Esophagus squamous epithelium (tissue), 5 donors: ENCODE results near the gene MTFMT. TPM values are rescaled to one million over a fixed set of nuclear protein-coding genes. Genes with fewer than 3 reads are reported as not detected.

Experiments
- DNase-seq: peaks from one replicate; lab custom pipeline; 2025; lab: John Stamatoyannopoulos, UW
- H3K27ac ChIP-seq, 4 donors: fragments of 200-600 bp; sonication (generic); one replicate each; pipeline ENCODE4 v1.5.1; 2016 to 2019; ENCODE audit warnings: mild to moderate bottlenecking in 1 of 4
- H3K27me3 ChIP-seq, 4 donors: fragments of 200-600 bp; sonication (generic); 1 replicate in 3 of 4; 2 replicates in 1 of 4; pipeline versions ENCODE4 v1.5.1 to v1.6.0; 2017 to 2021; ENCODE audit warnings: antibody characterized with exemption in 1 of 4
- H3K36me3 ChIP-seq, 3 donors: fragments of 200-600 bp; sonication (generic); one replicate each; pipeline ENCODE4 v1.5.1; 2016 to 2019
- H3K4me1 ChIP-seq, 3 donors: fragments of 200-600 bp; sonication (generic); one replicate each; pipeline ENCODE4 v1.5.1; 2017 to 2019
- H3K4me3 ChIP-seq, 4 donors: fragments of 200-600 bp; sonication (generic); 1 replicate in 3 of 4; 2 replicates in 1 of 4; pipeline ENCODE4 v1.5.1; 2016 to 2019; ENCODE audit warnings: mild to moderate bottlenecking in 2 of 4, moderate library complexity in 1 of 4
- H3K9me3 ChIP-seq, 3 donors: fragments of 200-600 bp; sonication (generic); one replicate each; pipeline ENCODE4 v1.5.1; 2016 to 2019
- CTCF ChIP-seq, 6 experiments: fragments of 450-650 bp in 4 of 6; fragments of 200-600 bp in 2 of 6; sonication (generic) in 2 of 6; IDR thresholded peaks; one replicate each; pipeline ENCODE4 v1.5.1; 2016 to 2019; ENCODE audit warnings: antibody characterized with exemption in 6 of 6, mild to moderate bottlenecking in 4 of 6, moderate library complexity in 4 of 6
- POLR2A ChIP-seq, 4 donors: fragments of 450-650 bp; IDR thresholded peaks; one replicate each; pipeline ENCODE4 v1.6.1; 2017; ENCODE audit warnings: antibody characterized with exemption in 4 of 4, mild to moderate bottlenecking in 4 of 4, moderate library complexity in 3 of 4
- WGBS, 2 donors: methylation state at CpG; one replicate each; pipeline ENCODE4 v1.1.5; 2018; 5-methylcytosine and 5-hydroxymethylcytosine counted together
- intact Hi-C: fragments of 100-400 bp; cut with DNase I; formaldehyde crosslinking; loops from one replicate; pipeline ENCODE4 v1.15.0; 2022
- total RNA-seq, 4 donors: library from RNA; depleted of rRNA; stranded (reverse); fragments of >200 nt; gene quantifications; one replicate each; pipeline ENCODE4 v1.1.0, GENCODE V29; 2016
- donor health status: DM: yes; HTN: yes; CAD: no.

Gene MTFMT
- total RNA-seq, 4 donors from 2014 or later, result 12.8 to 21.0 (median 17.8) TPM

- WGBS, 2 donors, result 30 to 35% methylated on average over 5 to 10 of the region's 13 CpGs
- Histone ChIP-seq H3K4me1 (peaks cover 8 to 30% (median 10%) of the 10 kb centered on the region in 3 donors), H3K9me3 (no peaks in the 10 kb centered on the region), H3K27ac (no peak overlapping the region), H3K27me3 (no peaks in the 10 kb centered on the region), H3K4me3 (no peak overlapping the region), H3K36me3 (no peaks in the 10 kb centered on the region)
- no peak for DNase-seq
- TF ChIP-seq CTCF (IDR thresholded peaks at IDR 0.05) (peak; percentile 49 to 75 (median 56)), POLR2A (IDR thresholded peaks at IDR 0.05) (no peak)
- intact Hi-C loops, result no loop called here
Measured at GRCh38 chr15:65032801-65033537, 3.5 kb upstream of the MTFMT start.

GRCh38 chr15:65029736-65030208 is 333 bp upstream of the MTFMT start:
- H3K27ac ChIP-seq, result peak overlapping the region in 3 of 4 donors; percentile 79 to 90 (median 82)
- no peaks in the 10 kb centered on the region for H3K27me3 ChIP-seq
- H3K4me1 ChIP-seq, result peaks cover 13 to 43% (median 13%) of the 10 kb centered on the region in 3 donors
- TF ChIP-seq POLR2A (IDR thresholded peaks at IDR 0.05), result no peak
- 32 to 54% methylated on average over 5 to 12 of the region's 12 CpGs for WGBS, 2 donors
- H3K9me3 ChIP-seq, result no peaks in the 10 kb centered on the region
- peaks cover 0 to 20% (median 6%) of the 10 kb centered on the region in 3 donors for H3K36me3 ChIP-seq
- intact Hi-C loops, result no loop called here
- DNase-seq, result no peak
- H3K4me3 ChIP-seq, result peak overlapping the region; percentile 73 to 98 (median 84)

- DNase-seq, result no peak
- TF ChIP-seq CTCF (IDR thresholded peaks at IDR 0.05), result no peak
- no peak for TF ChIP-seq POLR2A (IDR thresholded peaks at IDR 0.05)
- Histone ChIP-seq H3K4me1 (peaks cover 11 to 36% (median 13%) of the 10 kb centered on the region in 3 donors), H3K9me3 (no peaks in the 10 kb centered on the region), H3K4me3 (peak overlapping the region; percentile 73 to 98 (median 84)), H3K36me3 (peaks cover 0 to 32% (median 6%) of the 10 kb centered on the region in 3 donors), H3K27ac (peak overlapping the region in 2 of 4 donors; percentile 7 to 82), H3K27me3 (no peaks in the 10 kb centered on the region)
- 30 to 42% methylated on average over 10 of the region's 10 CpGs for WGBS, 2 donors
- intact Hi-C loops, result no loop called here
Measured at GRCh38 chr15:65028338-65028737, 1.1 kb downstream of the MTFMT start.

GRCh38 chr15:65027593-65027992 is 1.8 kb downstream of the MTFMT start:
- peak overlapping the region in 1 of 4 donors; percentile 87 for H3K4me3 ChIP-seq
- peaks cover 8 to 30% (median 10%) of the 10 kb centered on the region in 3 donors for H3K4me1 ChIP-seq
- intact Hi-C loops, result no loop called here
- no peaks in the 10 kb centered on the region for H3K27me3 ChIP-seq
- WGBS, 2 donors, result 52 to 65% methylated on average over 1 of the region's 1 CpG
- TF ChIP-seq CTCF (IDR thresholded peaks at IDR 0.05) (no peak), POLR2A (IDR thresholded peaks at IDR 0.05) (no peak)
- H3K9me3 ChIP-seq, result no peaks in the 10 kb centered on the region
- peaks cover 0 to 40% (median 6%) of the 10 kb centered on the region in 3 donors for H3K36me3 ChIP-seq
- DNase-seq, result no peak
- H3K27ac ChIP-seq, result no peak overlapping the region

GRCh38 chr15:65026756-65027155 is 2.7 kb downstream of the MTFMT start:
- Histone ChIP-seq H3K9me3 (no peaks in the 10 kb centered on the region), H3K4me3 (no peak overlapping the region), H3K36me3 (peaks cover 0 to 48% (median 6%) of the 10 kb centered on the region in 3 donors), H3K27ac (no peak overlapping the region), H3K4me1 (peaks cover 8 to 30% (median 10%) of the 10 kb centered on the region in 3 donors), H3K27me3 (no peaks in the 10 kb centered on the region)
- intact Hi-C loops, result no loop called here
- DNase-seq, result no peak
- TF ChIP-seq CTCF (IDR thresholded peaks at IDR 0.05), result no peak
- TF ChIP-seq POLR2A (IDR thresholded peaks at IDR 0.05), result no peak
- WGBS, 2 donors, result 86 to 88% methylated on average over 6 of the region's 6 CpGs
